Inflammatory macrophage treated with lipopolysaccharide for 4 hours (primary cell): ENCODE data around the gene OVOL3.
A peak's percentile ranks its signal among the peaks of the same experiment; 100 is the strongest.
"Not testable (repeated sequence)": the region's sequence is repeated elsewhere in the genome, so short reads cannot be mapped to it uniquely, and the experiment has no call there.

Source experiments
- DNase-seq: peaks from one replicate; pipeline ENCODE4 v3.0.0-alpha.2; 2020

OVOL3 gene

GRCh38 chr19:36110487-36111199, at the start of gene OVOL3:
Gene OVOL3 (plus strand): TSS chr19:36111143. CDS start chr19:36111203, 60 bp downstream.
- DNase-seq: no peak

GRCh38 chr19:36061367-36061766, 49.6 kb upstream of the OVOL3 start:
- no peak for DNase-seq

- DNase-seq: peak; percentile 23
These were observed 46.1 kb upstream of the OVOL3 start for GRCh38 chr19:36064826-36065225.

- no peak for DNase-seq
These were observed 43.3 kb upstream of the OVOL3 start for GRCh38 chr19:36067681-36068080.

GRCh38 chr19:36068810-36069499, 42.0 kb upstream of the OVOL3 start:
- DNase-seq: not testable (repeated sequence)

- DNase-seq: no peak
These were observed 38.9 kb upstream of the OVOL3 start for GRCh38 chr19:36072081-36072480.

GRCh38 chr19:36073121-36073876, 37.6 kb upstream of the OVOL3 start:
- DNase-seq: no peak

- DNase-seq: peak; percentile 8
These were observed 31.5 kb upstream of the OVOL3 start for GRCh38 chr19:36079389-36079945.

GRCh38 chr19:36081385-36081784, 29.6 kb upstream of the OVOL3 start:
- no peak for DNase-seq

GRCh38 chr19:36081894-36082293, 29.0 kb upstream of the OVOL3 start:
- DNase-seq: no peak

- DNase-seq: no peak
These were observed 28.0 kb upstream of the OVOL3 start for GRCh38 chr19:36082916-36083315.

- no peak for DNase-seq
These were observed 26.5 kb upstream of the OVOL3 start for GRCh38 chr19:36084231-36085009.

GRCh38 chr19:36086326-36086725, 24.6 kb upstream of the OVOL3 start:
- no peak for DNase-seq

GRCh38 chr19:36089847-36090246, 21.1 kb upstream of the OVOL3 start:
- DNase-seq: no peak

- DNase-seq: no peak
These were observed 19.8 kb upstream of the OVOL3 start for GRCh38 chr19:36090910-36091695.

- DNase-seq: no peak
These were observed 18.4 kb upstream of the OVOL3 start for GRCh38 chr19:36092566-36092965.

GRCh38 chr19:36093146-36093662, 17.7 kb upstream of the OVOL3 start:
- no peak for DNase-seq

- no peak for DNase-seq
These were observed 17.3 kb upstream of the OVOL3 start for GRCh38 chr19:36093687-36094086.

GRCh38 chr19:36097036-36097435, 13.9 kb upstream of the OVOL3 start:
- DNase-seq: no peak

GRCh38 chr19:36099166-36099785, 11.7 kb upstream of the OVOL3 start:
- DNase-seq: no peak

GRCh38 chr19:36100476-36100875, 10.5 kb upstream of the OVOL3 start:
- no peak for DNase-seq
